ENCODE data around the gene UNC13C.

DNA sequence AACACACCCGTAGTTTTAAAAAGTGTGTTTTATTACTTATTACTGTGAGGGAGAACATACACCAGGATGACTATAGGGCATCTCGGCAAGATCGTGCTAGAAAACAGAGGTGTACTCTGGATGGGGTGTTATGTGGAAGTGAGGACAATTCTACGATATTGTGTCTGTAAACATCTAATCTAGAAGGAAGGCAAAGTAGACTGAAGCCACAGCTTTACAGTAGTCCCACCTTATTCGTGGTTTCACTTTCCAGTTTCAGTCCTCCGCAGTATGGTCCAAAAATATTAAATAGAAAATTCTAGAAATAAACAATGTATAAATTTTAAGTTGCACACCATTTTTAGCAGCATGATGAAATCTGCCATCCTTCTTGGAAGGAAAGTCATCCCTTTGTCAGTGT is 277.9 kb downstream of the UNC13C start:
- TF ChIP-seq, protein P1, sequence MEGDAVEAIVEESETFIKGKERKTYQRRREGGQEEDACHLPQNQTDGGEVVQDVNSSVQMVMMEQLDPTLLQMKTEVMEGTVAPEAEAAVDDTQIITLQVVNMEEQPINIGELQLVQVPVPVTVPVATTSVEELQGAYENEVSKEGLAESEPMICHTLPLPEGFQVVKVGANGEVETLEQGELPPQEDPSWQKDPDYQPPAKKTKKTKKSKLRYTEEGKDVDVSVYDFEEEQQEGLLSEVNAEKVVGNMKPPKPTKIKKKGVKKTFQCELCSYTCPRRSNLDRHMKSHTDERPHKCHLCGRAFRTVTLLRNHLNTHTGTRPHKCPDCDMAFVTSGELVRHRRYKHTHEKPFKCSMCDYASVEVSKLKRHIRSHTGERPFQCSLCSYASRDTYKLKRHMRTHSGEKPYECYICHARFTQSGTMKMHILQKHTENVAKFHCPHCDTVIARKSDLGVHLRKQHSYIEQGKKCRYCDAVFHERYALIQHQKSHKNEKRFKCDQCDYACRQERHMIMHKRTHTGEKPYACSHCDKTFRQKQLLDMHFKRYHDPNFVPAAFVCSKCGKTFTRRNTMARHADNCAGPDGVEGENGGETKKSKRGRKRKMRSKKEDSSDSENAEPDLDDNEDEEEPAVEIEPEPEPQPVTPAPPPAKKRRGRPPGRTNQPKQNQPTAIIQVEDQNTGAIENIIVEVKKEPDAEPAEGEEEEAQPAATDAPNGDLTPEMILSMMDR (IDR thresholded peaks at IDR 0.05; ENCODE audit: insufficient read depth, low read length) = no peak
- no peak for TF ChIP-seq POLR2AphosphoS5 (IDR thresholded peaks at IDR 0.05; ENCODE audit: low read depth)
- TF ChIP-seq, protein P2, sequence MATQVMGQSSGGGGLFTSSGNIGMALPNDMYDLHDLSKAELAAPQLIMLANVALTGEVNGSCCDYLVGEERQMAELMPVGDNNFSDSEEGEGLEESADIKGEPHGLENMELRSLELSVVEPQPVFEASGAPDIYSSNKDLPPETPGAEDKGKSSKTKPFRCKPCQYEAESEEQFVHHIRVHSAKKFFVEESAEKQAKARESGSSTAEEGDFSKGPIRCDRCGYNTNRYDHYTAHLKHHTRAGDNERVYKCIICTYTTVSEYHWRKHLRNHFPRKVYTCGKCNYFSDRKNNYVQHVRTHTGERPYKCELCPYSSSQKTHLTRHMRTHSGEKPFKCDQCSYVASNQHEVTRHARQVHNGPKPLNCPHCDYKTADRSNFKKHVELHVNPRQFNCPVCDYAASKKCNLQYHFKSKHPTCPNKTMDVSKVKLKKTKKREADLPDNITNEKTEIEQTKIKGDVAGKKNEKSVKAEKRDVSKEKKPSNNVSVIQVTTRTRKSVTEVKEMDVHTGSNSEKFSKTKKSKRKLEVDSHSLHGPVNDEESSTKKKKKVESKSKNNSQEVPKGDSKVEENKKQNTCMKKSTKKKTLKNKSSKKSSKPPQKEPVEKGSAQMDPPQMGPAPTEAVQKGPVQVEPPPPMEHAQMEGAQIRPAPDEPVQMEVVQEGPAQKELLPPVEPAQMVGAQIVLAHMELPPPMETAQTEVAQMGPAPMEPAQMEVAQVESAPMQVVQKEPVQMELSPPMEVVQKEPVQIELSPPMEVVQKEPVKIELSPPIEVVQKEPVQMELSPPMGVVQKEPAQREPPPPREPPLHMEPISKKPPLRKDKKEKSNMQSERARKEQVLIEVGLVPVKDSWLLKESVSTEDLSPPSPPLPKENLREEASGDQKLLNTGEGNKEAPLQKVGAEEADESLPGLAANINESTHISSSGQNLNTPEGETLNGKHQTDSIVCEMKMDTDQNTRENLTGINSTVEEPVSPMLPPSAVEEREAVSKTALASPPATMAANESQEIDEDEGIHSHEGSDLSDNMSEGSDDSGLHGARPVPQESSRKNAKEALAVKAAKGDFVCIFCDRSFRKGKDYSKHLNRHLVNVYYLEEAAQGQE (IDR thresholded peaks at IDR 0.05; ENCODE audit: insufficient replicate concordance, low read depth) = no peak
